BE2C (cell line): ENCODE measurements around the gene DDX24.

Source experiments
- DNase-seq: peaks from one replicate; pipeline ENCODE4 v3.0.0-alpha.2; 2020
- H3K27me3 ChIP-seq: fragments of 250-450 bp; sonication (Bioruptor Pico); 2 replicates; pipeline ENCODE4 v1.5.1; 2020; ENCODE audit warnings: mild to moderate bottlenecking
- H3K36me3 ChIP-seq: fragments of 250-450 bp; sonication (Bioruptor Pico); 2 replicates; pipeline ENCODE4 v1.5.1; 2020; ENCODE audit warnings: mild to moderate bottlenecking
- H3K4me1 ChIP-seq: fragments of 250-450 bp; sonication (Bioruptor Pico); 2 replicates; pipeline ENCODE4 v1.5.1; 2020
- H3K4me3 ChIP-seq: 2 replicates; pipeline ENCODE4 v1.5.1; 2011; ENCODE audit warnings: low read depth, low read length
- H3K9me3 ChIP-seq: fragments of 250-450 bp; sonication (Bioruptor Pico); 2 replicates; pipeline ENCODE4 v1.5.1; 2020
- TF ChIP-seq, protein P1 (sequence below): IDR thresholded peaks from 2 replicates; pipeline ENCODE4 v1.5.1; 2012; ENCODE audit warnings: mild to moderate bottlenecking, low read depth, low read length

The DDX24 gene

DNA sequence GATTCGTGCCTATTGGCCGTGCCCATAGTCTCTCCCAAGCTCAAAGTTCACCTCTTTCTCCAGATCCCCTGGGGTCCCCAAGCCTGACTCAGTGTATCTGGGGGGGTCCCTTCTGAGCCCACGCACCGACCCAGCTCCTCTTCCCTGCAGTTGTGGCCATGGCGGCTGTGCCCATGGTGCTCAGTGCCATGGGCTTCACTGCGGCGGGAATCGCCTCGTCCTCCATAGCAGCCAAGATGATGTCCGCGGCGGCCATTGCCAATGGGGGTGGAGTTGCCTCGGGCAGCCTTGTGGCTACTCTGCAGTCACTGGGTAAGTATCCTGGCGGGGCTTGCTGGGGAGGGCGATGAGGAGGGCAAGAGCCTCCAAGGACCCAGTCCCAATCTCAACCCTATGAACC lies 34.6 kb upstream of the DDX24 start:
- TF ChIP-seq, protein P1, sequence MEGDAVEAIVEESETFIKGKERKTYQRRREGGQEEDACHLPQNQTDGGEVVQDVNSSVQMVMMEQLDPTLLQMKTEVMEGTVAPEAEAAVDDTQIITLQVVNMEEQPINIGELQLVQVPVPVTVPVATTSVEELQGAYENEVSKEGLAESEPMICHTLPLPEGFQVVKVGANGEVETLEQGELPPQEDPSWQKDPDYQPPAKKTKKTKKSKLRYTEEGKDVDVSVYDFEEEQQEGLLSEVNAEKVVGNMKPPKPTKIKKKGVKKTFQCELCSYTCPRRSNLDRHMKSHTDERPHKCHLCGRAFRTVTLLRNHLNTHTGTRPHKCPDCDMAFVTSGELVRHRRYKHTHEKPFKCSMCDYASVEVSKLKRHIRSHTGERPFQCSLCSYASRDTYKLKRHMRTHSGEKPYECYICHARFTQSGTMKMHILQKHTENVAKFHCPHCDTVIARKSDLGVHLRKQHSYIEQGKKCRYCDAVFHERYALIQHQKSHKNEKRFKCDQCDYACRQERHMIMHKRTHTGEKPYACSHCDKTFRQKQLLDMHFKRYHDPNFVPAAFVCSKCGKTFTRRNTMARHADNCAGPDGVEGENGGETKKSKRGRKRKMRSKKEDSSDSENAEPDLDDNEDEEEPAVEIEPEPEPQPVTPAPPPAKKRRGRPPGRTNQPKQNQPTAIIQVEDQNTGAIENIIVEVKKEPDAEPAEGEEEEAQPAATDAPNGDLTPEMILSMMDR = no peak
- no peak for DNase-seq
- Histone ChIP-seq H3K9me3 (no peaks in the 10 kb centered on the region; the same call in none of the 2 replicates), H3K4me3 (no peak overlapping the region), H3K27me3 (no peaks in the 10 kb centered on the region), H3K36me3 (no peaks in the 10 kb centered on the region), H3K4me1 (peaks cover 27% of the 10 kb centered on the region)

DNA sequence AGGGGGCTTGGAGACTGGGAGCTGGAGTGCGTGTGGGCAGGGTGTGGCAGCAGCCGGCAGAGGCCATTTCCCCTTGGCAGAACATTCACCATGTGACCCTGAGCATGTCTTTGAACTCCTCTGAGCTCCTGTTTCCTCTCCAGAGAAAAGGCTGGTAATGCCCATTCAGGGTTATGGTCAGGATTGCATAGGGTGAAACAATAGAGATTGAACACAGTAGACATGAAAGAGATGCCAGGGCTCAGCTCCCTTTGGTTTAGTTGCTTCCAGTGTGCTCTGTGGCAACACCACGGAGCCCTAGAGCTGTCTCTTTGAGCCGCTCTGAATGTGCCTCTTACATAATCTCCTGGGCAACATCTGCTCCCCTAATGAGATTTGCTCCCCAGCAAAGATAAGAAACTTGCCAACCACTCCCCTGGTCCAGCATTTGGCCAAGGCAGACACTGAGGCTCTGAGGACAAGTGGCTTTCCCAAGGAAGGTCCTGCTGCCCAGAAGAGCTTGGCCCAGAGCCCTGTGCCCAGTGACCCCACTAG lies 34.1 kb upstream of the DDX24 start:
- Histone ChIP-seq H3K27me3 (no peaks in the 10 kb centered on the region), H3K4me3 (no peak overlapping the region), H3K9me3 (no peaks in the 10 kb centered on the region; the same call in none of the 2 replicates), H3K4me1 (peaks cover 27% of the 10 kb centered on the region), H3K36me3 (no peaks in the 10 kb centered on the region)
- DNase-seq = peak; percentile 41
- TF ChIP-seq, protein P1 = no peak

DNA sequence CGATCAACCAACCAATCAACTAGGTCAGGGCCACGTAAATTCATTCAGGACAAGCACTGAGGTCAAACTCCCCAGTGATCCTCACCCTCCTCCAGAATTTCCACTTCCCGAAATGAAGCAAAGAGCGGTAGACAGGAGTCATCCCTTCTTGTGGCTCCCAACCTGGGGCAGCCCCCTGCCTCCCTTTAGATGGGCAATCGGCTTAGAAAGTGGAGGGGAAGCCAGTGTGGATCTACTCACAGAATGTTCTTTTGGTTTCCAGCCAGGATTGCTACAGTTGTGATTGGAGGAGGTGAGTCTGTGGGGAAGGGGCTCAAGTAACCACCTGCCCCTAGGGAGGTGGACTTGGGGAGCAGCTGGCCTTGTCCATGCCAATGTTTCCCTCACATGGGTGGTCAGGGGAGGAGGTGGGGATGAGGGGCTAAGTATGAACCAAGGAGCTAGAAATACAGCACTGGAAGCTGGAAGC lies 33.6 kb upstream of the DDX24 start:
- TF ChIP-seq, protein P1 = no peak
- Histone ChIP-seq H3K4me3 (no peak overlapping the region), H3K36me3 (no peaks in the 10 kb centered on the region), H3K27me3 (no peaks in the 10 kb centered on the region), H3K4me1 (peaks cover 27% of the 10 kb centered on the region), H3K9me3 (no peaks in the 10 kb centered on the region; the same call in none of the 2 replicates)
- DNase-seq = no peak

GRCh38 chr14:94113908-94114588 lies 33.0 kb upstream of the DDX24 start:
- no peak overlapping the region for H3K4me3 ChIP-seq
- no peaks in the 10 kb centered on the region for H3K36me3 ChIP-seq
- H3K4me1 ChIP-seq = peaks cover 27% of the 10 kb centered on the region
- H3K27me3 ChIP-seq = no peaks in the 10 kb centered on the region
- DNase-seq = no peak
- no peaks in the 10 kb centered on the region; the same call in none of the 2 replicates for H3K9me3 ChIP-seq
- TF ChIP-seq, protein P1 = no peak

DNA sequence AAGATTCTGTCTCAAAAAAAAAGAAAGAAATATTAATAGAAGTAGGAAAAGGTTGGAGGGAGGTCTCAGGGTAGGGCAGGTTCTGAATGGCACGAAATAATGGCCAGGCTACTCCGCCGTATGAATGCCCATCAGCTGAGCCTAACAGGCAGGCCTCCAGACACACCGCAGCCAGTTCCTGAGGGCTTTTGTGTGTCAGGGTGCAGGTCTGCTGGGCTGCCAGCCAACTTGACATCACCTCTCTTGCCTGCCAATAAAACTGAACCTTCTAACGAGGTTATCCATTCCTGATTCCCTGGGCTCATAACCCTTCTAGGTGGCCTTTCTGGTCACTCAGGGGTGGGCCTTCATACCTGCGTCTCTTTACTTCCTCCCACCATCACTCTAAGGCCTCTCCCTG lies 32.5 kb upstream of the DDX24 start:
- Histone ChIP-seq H3K27me3 (no peaks in the 10 kb centered on the region), H3K4me3 (no peak overlapping the region), H3K9me3 (no peaks in the 10 kb centered on the region), H3K36me3 (no peaks in the 10 kb centered on the region), H3K4me1 (peaks cover 27% of the 10 kb centered on the region)
- TF ChIP-seq, protein P1 = no peak
- peak; percentile 81 for DNase-seq

- no peak for DNase-seq
- no peaks in the 10 kb centered on the region for H3K36me3 ChIP-seq
These were observed 32.1 kb upstream of the DDX24 start for GRCh38 chr14:94113073-94113472.

More at GRCh38 chr14:94113073-94113472, 32.1 kb upstream of the DDX24 start:
- H3K4me1 ChIP-seq = peaks cover 27% of the 10 kb centered on the region
- H3K27me3 ChIP-seq = no peaks in the 10 kb centered on the region
- TF ChIP-seq, protein P1 = no peak
- H3K4me3 ChIP-seq = no peak overlapping the region
- no peaks in the 10 kb centered on the region; the same call in 1 of the 2 replicates for H3K9me3 ChIP-seq
